PC-3 (cell line): ENCODE data around the gene CHD9. TPM values are rescaled to one million over a fixed set of nuclear protein-coding genes. Genes with fewer than 3 reads are reported as not detected.
A peak's percentile ranks its signal among the peaks of the same experiment; 100 is the strongest.

ENCODE experiments used
- ATAC-seq: fragments of 200-7000 bp; cut with Tn5 transposase; 2 replicates; pipeline ENCODE4 v1.9.1; 2020; ENCODE audit warnings: mild to moderate bottlenecking, moderate library complexity
- BruUV-seq: library from RNA; stranded (reverse); fragments of 400-500 nt; replicated peaks from 2 replicates; lab custom pipeline; 2021; lab: Mats Ljungman, UMichigan
- CTCF ChIA-PET: fragments of 300-600 bp; sonication (Branson Sonifier 250); formaldehyde crosslinking; loops from one replicate; lab custom pipeline; 2022; ENCODE audit warnings: antibody characterized with exemption; lab: Charles Lee
- POLR2A ChIA-PET: fragments of 300-600 bp; sonication (Branson Sonifier 250); formaldehyde crosslinking; loops from one replicate; lab custom pipeline; 2022; ENCODE audit warnings: antibody characterized with exemption; ENCODE audit not compliant: unreplicated experiment; lab: Charles Lee
- DNase-seq: peaks from one replicate; pipeline ENCODE4 v3.0.0-alpha.2; 2015
- H2AFZ ChIP-seq: fragments of 300-600 bp; sonication (generic); 2 replicates; pipeline ENCODE4 v1.6.0; 2016; ENCODE audit warnings: antibody characterized with exemption, low read length
- H3F3A ChIP-seq: fragments of 300-600 bp; sonication (generic); one replicate; pipeline ENCODE4 v1.6.0; 2017; ENCODE audit warnings: antibody characterized with exemption, low read length, control low read depth, mild to moderate bottlenecking; ENCODE audit not compliant: unreplicated experiment
- H3K27ac ChIP-seq: fragments of 300-600 bp; sonication (generic); 2 replicates; pipeline ENCODE4 v1.5.1; 2016; ENCODE audit warnings: mild to moderate bottlenecking, low read length
- H3K27me3 ChIP-seq: fragments of 300-600 bp; sonication (generic); 2 replicates; pipeline ENCODE4 v1.6.1; 2016; ENCODE audit warnings: low read length, mixed read lengths
- H3K36me3 ChIP-seq: fragments of 300-600 bp; sonication (generic); 2 replicates; pipeline ENCODE4 v1.6.1; 2016; ENCODE audit warnings: low read depth, mixed run types, low read length, mixed read lengths
- H3K4me1 ChIP-seq: fragments of 300-600 bp; sonication (generic); 2 replicates; pipeline ENCODE4 v1.5.1; 2016; ENCODE audit warnings: low read length; ENCODE audit not compliant: insufficient read depth
- H3K4me2 ChIP-seq: fragments of 300-600 bp; sonication (generic); 2 replicates; pipeline ENCODE4 v1.6.0; 2016; ENCODE audit warnings: low read length
- H3K4me3 ChIP-seq: fragments of 300-600 bp; sonication (generic); 2 replicates; pipeline ENCODE4 v1.5.1; 2016; ENCODE audit warnings: mild to moderate bottlenecking, low read length, mixed read lengths
- H3K79me2 ChIP-seq: fragments of 300-600 bp; sonication (generic); 2 replicates; pipeline ENCODE4 v1.6.1; 2017; ENCODE audit warnings: low read length, mixed read lengths
- H3K9ac ChIP-seq: fragments of 300-600 bp; sonication (generic); 2 replicates; pipeline ENCODE4 v1.6.0; 2016; ENCODE audit warnings: mild to moderate bottlenecking, low read length
- H3K9me2 ChIP-seq: fragments of 300-600 bp; sonication (generic); replicated peaks from 2 replicates; pipeline ENCODE4 v1.6.1; 2016; ENCODE audit warnings: mixed run types, low read length, mixed read lengths
- H3K9me3 ChIP-seq: fragments of 300-600 bp; sonication (generic); 2 replicates; pipeline ENCODE4 v1.6.1; 2016; ENCODE audit warnings: low read length, mixed read lengths
- H4K20me1 ChIP-seq: fragments of 300-600 bp; sonication (generic); 2 replicates; pipeline ENCODE4 v1.6.1; 2016; ENCODE audit warnings: low read length, mixed read lengths
- CTCF ChIP-seq: fragments of 300-600 bp; sonication (generic); conservative IDR thresholded peaks from 2 replicates; pipeline ENCODE4 v1.5.1; 2017; ENCODE audit warnings: antibody characterized with exemption, low read depth, mild to moderate bottlenecking, low read length
- EZH2 ChIP-seq: fragments of 300-600 bp; sonication (generic); IDR thresholded peaks from one replicate; pipeline ENCODE4 v1.6.1; 2017; ENCODE audit warnings: antibody characterized with exemption, mild to moderate bottlenecking, low read length; ENCODE audit not compliant: unreplicated experiment
- EZH2phosphoT487 ChIP-seq: fragments of 300-600 bp; sonication (generic); IDR thresholded peaks from 2 replicates; pipeline ENCODE4 v1.6.1; 2018; ENCODE audit warnings: mild to moderate bottlenecking, antibody characterized with exemption, low read length, borderline replicate concordance
- intact Hi-C: fragments of 100-400 bp; cut with micrococcal nuclease; formaldehyde crosslinking; loops from 2 replicates; pipeline ENCODE4 v1.9.0; 2023
- total RNA-seq: library from RNA; depleted of rRNA; stranded (reverse); fragments of >200 nt; gene quantifications from 2 replicates; pipeline ENCODE4 v1.2.3, GENCODE V29; 2014

The CHD9 gene
- total RNA-seq, 1 experiment from 2014 or later, result 13.3 TPM

DNA sequence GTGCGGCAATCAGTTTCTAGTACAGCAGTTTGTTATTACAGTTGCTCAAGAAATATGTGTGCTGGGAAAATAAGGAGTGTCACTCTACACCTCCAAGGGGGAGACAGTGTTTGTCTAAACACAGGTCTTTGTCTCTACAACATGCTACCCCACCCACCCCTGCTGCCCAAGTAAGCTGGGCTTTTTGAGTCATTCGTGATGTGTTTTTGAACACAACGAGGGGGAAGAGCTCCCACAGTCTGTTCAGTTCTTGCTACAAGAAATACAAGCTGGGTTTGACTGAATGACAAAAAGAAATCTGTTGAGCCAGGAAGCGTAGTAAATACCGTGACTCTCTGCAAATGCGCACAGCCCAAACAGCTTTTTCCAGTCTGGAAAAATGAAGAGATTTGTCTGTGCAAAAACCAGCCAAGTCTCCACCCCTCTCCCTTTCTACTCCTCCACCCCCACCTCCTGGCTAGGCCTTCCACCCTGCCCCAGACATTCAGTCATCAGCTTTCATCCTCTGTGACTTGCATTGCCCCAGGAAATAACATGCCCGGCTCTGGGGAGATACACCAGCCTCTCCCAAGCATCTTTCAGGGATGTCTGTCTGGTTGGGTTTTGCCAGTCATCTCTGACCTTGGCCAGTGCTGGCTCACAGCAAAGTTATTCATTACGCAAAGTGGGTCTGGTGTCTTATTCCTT is 25.7 kb downstream of the CHD9 start:
- Histone ChIP-seq H3K4me3 (peak overlapping the region; percentile 47; the same call in 1 of the 2 replicates), H3F3A (no peaks in the 10 kb centered on the region), H3K9me2 (no peaks in the 10 kb centered on the region), H3K36me3 (no peaks in the 10 kb centered on the region), H3K79me2 (peaks cover 3% of the 10 kb centered on the region), H2AFZ (0 out of 2 replicates have a peak overlapping the region, but pooled peaks have one; percentile 38), H4K20me1 (no peaks in the 10 kb centered on the region), H3K4me1 (peaks cover 19% of the 10 kb centered on the region), H3K27me3 (no peaks in the 10 kb centered on the region), H3K4me2 (peak overlapping the region; percentile 61), H3K9ac (peak overlapping the region; percentile 17; the same call in 1 of the 2 replicates), H3K27ac (peak overlapping the region; percentile 72), H3K9me3 (no peaks in the 10 kb centered on the region)
- TF ChIP-seq CTCF (no peak), EZH2 (no peak), EZH2phosphoT487 (no peak)
- ATAC-seq, result peak; percentile 83
- ChIA-PET CTCF (interaction anchor here (0.7 kb wide), 1 partner anchor 25 kb away, joined by 4 read pairs; no protein-coding TSS in a partner anchor), POLR2A (no interaction called here)
- peak; percentile 69 for DNase-seq
- intact Hi-C loops, result loop anchor here (1.0 to 2.0 kb wide), 2 partner anchors 18 to 26 kb away; partner anchors contain the start of gene CHD9
- no TSS peak for BruUV-seq

- ATAC-seq (no peak), DNase-seq (no peak)
- CTCF ChIA-PET, result interaction anchor here (0.7 kb wide), 1 partner anchor 26 kb away, joined by 4 read pairs; no protein-coding TSS in a partner anchor
- no peaks in the 10 kb centered on the region for H3F3A ChIP-seq
- no peaks in the 10 kb centered on the region for H3K9me2 ChIP-seq
- no peak for TF ChIP-seq CTCF
- H2AFZ ChIP-seq, result no peak overlapping the region
- H4K20me1 ChIP-seq, result no peaks in the 10 kb centered on the region
- H3K9me3 ChIP-seq, result no peaks in the 10 kb centered on the region
- no peaks in the 10 kb centered on the region for H3K36me3 ChIP-seq
- no TSS peak for BruUV-seq
- H3K27me3 ChIP-seq, result no peaks in the 10 kb centered on the region
- peaks cover 19% of the 10 kb centered on the region for H3K4me1 ChIP-seq
- H3K9ac ChIP-seq, result no peak overlapping the region
- H3K27ac ChIP-seq, result peak overlapping the region; percentile 72
- peak overlapping the region; percentile 47; the same call in 1 of the 2 replicates for H3K4me3 ChIP-seq
- peaks cover 3% of the 10 kb centered on the region; the same call in 1 of the 2 replicates for H3K79me2 ChIP-seq
- peak overlapping the region; percentile 61 for H3K4me2 ChIP-seq
- POLR2A ChIA-PET, result no interaction called here
- intact Hi-C loops, result loop anchor here (2.0 kb wide), 1 partner anchor 26 kb away; the partner anchor contains the start of gene CHD9
Measured at GRCh38 chr16:53081032-53081424, 26.2 kb downstream of the CHD9 start.
